HL-60/S4 (cell line): ENCODE results near the gene CNTNAP2.
"Not testable (repeated sequence)": the region's sequence is repeated elsewhere in the genome, so short reads cannot be mapped to it uniquely, and the experiment has no call there.

ENCODE experiments used
- in situ Hi-C: fragments of 300-500 bp; cut with MboI; formaldehyde crosslinking; loops from 2 replicates; pipeline ENCODE4 v1.14.3; 2022; ENCODE audit warnings: low sequenced_read_pairs

Gene CNTNAP2

GRCh38 chr7:148041156-148041555 is 1924.6 kb downstream of the CNTNAP2 start:
- in situ Hi-C loops: no loop called here

- in situ Hi-C loops: no loop called here
Observed at GRCh38 chr7:148042935-148043631, 1926.5 kb downstream of the CNTNAP2 start.

GRCh38 chr7:148044173-148044572 is 1927.6 kb downstream of the CNTNAP2 start:
- in situ Hi-C loops: no loop called here

- in situ Hi-C loops: no loop called here
Observed at GRCh38 chr7:148045521-148045920, 1928.9 kb downstream of the CNTNAP2 start.

- in situ Hi-C loops: no loop called here
Observed at GRCh38 chr7:148049068-148049467, 1932.5 kb downstream of the CNTNAP2 start.

- in situ Hi-C loops: no loop called here
Observed at GRCh38 chr7:148050492-148051158, 1934.0 kb downstream of the CNTNAP2 start.

GRCh38 chr7:148056406-148056805 is 1939.8 kb downstream of the CNTNAP2 start:
- in situ Hi-C loops: no loop called here

- in situ Hi-C loops: no loop called here
Observed at GRCh38 chr7:148058092-148058491, 1941.5 kb downstream of the CNTNAP2 start.

GRCh38 chr7:148058753-148059152 is 1942.2 kb downstream of the CNTNAP2 start:
- in situ Hi-C loops: no loop called here

GRCh38 chr7:148060724-148061123 is 1944.1 kb downstream of the CNTNAP2 start:
- in situ Hi-C loops: no loop called here

- in situ Hi-C loops: not testable (repeated sequence)
Observed at GRCh38 chr7:148078111-148078510, 1961.5 kb downstream of the CNTNAP2 start.

GRCh38 chr7:148079206-148080080 is 1962.8 kb downstream of the CNTNAP2 start:
- in situ Hi-C loops: no loop called here

- in situ Hi-C loops: no loop called here
Observed at GRCh38 chr7:148083448-148083847, 1966.8 kb downstream of the CNTNAP2 start.

- in situ Hi-C loops: no loop called here
Observed at GRCh38 chr7:148084138-148084537, 1967.5 kb downstream of the CNTNAP2 start.

GRCh38 chr7:148091882-148092281 is 1975.3 kb downstream of the CNTNAP2 start:
- in situ Hi-C loops: no loop called here

- in situ Hi-C loops: no loop called here
Observed at GRCh38 chr7:148093375-148094166, 1977.0 kb downstream of the CNTNAP2 start.

- in situ Hi-C loops: no loop called here
Observed at GRCh38 chr7:148095066-148095465, 1978.5 kb downstream of the CNTNAP2 start.

- in situ Hi-C loops: no loop called here
Observed at GRCh38 chr7:148104136-148104716, 1987.6 kb downstream of the CNTNAP2 start.

GRCh38 chr7:148104924-148105323 is 1988.3 kb downstream of the CNTNAP2 start:
- in situ Hi-C loops: no loop called here

- in situ Hi-C loops: no loop called here
Observed at GRCh38 chr7:148105853-148106252, 1989.3 kb downstream of the CNTNAP2 start.
